22Rv1 (cell line): ENCODE measurements around the gene WIPF3.

Experiments used
- ZFX ChIP-seq: fragments of 450-650 bp; IDR thresholded peaks from 2 replicates; pipeline ENCODE4 v1.6.1; 2017; ENCODE audit warnings: antibody characterized with exemption, borderline replicate concordance
- TF ChIP-seq, protein P1 (sequence below): fragments of 450-650 bp; IDR thresholded peaks from 2 replicates; pipeline ENCODE4 v1.5.1; 2017; ENCODE audit warnings: mild to moderate bottlenecking

DNA sequence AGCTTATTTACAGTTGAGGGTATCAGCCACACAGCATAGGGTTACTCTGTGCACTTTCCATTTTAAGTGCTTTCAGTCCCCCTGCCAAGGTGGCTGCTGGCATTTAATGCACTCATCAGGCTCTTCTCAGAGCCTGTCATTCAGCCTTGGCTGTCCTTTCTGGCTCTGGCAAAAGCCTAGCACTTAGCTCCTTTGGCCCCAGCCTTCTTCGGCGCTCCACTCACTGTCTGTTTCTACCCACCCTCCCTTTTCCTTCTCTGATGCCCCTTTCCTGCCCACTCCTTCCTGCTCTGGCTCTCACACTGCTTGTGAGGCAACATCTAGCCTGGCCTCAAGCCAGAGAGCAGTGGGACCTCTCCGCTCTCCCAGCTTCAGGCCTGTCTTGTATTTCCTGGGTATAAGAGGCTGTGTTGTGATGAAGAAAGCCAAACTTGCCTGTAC lies 60.2 kb downstream of the WIPF3 start:
- TF ChIP-seq, protein P1, sequence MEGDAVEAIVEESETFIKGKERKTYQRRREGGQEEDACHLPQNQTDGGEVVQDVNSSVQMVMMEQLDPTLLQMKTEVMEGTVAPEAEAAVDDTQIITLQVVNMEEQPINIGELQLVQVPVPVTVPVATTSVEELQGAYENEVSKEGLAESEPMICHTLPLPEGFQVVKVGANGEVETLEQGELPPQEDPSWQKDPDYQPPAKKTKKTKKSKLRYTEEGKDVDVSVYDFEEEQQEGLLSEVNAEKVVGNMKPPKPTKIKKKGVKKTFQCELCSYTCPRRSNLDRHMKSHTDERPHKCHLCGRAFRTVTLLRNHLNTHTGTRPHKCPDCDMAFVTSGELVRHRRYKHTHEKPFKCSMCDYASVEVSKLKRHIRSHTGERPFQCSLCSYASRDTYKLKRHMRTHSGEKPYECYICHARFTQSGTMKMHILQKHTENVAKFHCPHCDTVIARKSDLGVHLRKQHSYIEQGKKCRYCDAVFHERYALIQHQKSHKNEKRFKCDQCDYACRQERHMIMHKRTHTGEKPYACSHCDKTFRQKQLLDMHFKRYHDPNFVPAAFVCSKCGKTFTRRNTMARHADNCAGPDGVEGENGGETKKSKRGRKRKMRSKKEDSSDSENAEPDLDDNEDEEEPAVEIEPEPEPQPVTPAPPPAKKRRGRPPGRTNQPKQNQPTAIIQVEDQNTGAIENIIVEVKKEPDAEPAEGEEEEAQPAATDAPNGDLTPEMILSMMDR = no peak
- TF ChIP-seq ZFX = no peak
